Activated CD4-positive, alpha-beta T cell treated with anti-CD3 and anti-CD28 coated beads, Interleukin-2, amount 10 ng/mL, durations not matched to agents 24 days and 14 days (primary cell): ENCODE results near the gene LRIG1. TPM values are rescaled to one million over a fixed set of nuclear protein-coding genes. Genes with fewer than 3 reads are reported as not detected.

ENCODE experiments used
- DNase-seq: peaks from one replicate; pipeline ENCODE4 v3.0.0; 2022
- H3K27ac Mint-ChIP-seq: one replicate; pipeline ENCODE4 v1.8.0; 2022; ENCODE audit warnings: mild to moderate bottlenecking, mixed read lengths
- H3K27me3 Mint-ChIP-seq: one replicate; pipeline ENCODE4 v1.8.0; 2022; ENCODE audit warnings: mixed read lengths
- H3K36me3 Mint-ChIP-seq: one replicate; pipeline ENCODE4 v1.8.0; 2022; ENCODE audit warnings: low read depth, mild to moderate bottlenecking, mixed read lengths
- H3K4me1 Mint-ChIP-seq: one replicate; pipeline ENCODE4 v1.8.0; 2021; ENCODE audit warnings: mixed read lengths
- H3K4me3 Mint-ChIP-seq: one replicate; pipeline ENCODE4 v1.8.0; 2022; ENCODE audit warnings: mild to moderate bottlenecking, moderate library complexity, mixed read lengths
- H3K9me3 Mint-ChIP-seq: one replicate; pipeline ENCODE4 v1.8.0; 2021; ENCODE audit warnings: mixed read lengths
- intact Hi-C: fragments of 100-400 bp; cut with micrococcal nuclease; formaldehyde crosslinking; loops from one replicate; pipeline ENCODE4 v1.15.1; 2023
- total RNA-seq: library from RNA; stranded (reverse); gene quantifications from 2 replicates; pipeline ENCODE4 v1.2.3, GENCODE V29; 2022

LRIG1 gene
- total RNA-seq, 1 donor from 2014 or later, result 50.3 TPM

GRCh38 chr3:66361356-66361755, 139.5 kb downstream of the LRIG1 start:
- Mint-ChIP-seq H3K27ac (no peak overlapping the region), H3K4me3 (no peak overlapping the region), H3K9me3 (no peaks in the 10 kb centered on the region), H3K27me3 (no peaks in the 10 kb centered on the region), H3K4me1 (no peaks in the 10 kb centered on the region), H3K36me3 (no peaks in the 10 kb centered on the region)
- intact Hi-C loops, result no loop called here
- no peak for DNase-seq

GRCh38 chr3:66355997-66356396, 144.8 kb downstream of the LRIG1 start:
- H3K27me3 Mint-ChIP-seq, result no peaks in the 10 kb centered on the region
- no peaks in the 10 kb centered on the region for H3K9me3 Mint-ChIP-seq
- no peak for DNase-seq
- peaks cover 12% of the 10 kb centered on the region for H3K4me1 Mint-ChIP-seq
- H3K27ac Mint-ChIP-seq, result no peak overlapping the region
- intact Hi-C loops, result loop anchor here (5.0 kb wide), 1 partner anchor 79 kb away; no protein-coding TSS in a partner anchor
- no peaks in the 10 kb centered on the region for H3K36me3 Mint-ChIP-seq
- H3K4me3 Mint-ChIP-seq, result no peak overlapping the region

DNA sequence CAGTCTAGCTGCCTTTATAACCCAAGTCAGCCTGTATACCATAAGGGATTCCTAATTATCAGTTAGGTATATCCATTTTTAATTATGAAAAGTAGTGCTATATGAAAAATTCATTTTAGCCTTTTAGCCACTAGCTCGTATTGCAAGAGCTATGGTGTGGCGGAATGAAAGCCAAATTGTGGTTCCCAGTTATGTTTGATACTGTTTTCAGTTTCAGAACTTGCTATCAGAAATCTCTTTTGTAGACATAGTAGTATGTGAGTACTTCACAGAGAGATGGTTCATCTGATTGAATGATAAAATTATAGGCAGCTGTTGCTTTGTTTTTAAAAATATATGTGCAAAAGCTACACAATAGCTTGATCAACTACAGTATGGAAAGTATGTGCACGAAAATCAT, 145.4 kb downstream of the LRIG1 start:
- Mint-ChIP-seq H3K27ac (no peak overlapping the region), H3K4me1 (peaks cover 12% of the 10 kb centered on the region), H3K4me3 (no peak overlapping the region), H3K27me3 (no peaks in the 10 kb centered on the region), H3K9me3 (no peaks in the 10 kb centered on the region), H3K36me3 (no peaks in the 10 kb centered on the region)
- intact Hi-C loops, result loop anchor here (5.0 kb wide), 1 partner anchor 78 kb away; no protein-coding TSS in a partner anchor
- DNase-seq, result no peak

- H3K9me3 Mint-ChIP-seq, result no peaks in the 10 kb centered on the region
- intact Hi-C loops, result no loop called here
- H3K4me3 Mint-ChIP-seq, result no peak overlapping the region
- H3K4me1 Mint-ChIP-seq, result peaks cover 12% of the 10 kb centered on the region
- H3K36me3 Mint-ChIP-seq, result no peaks in the 10 kb centered on the region
- H3K27me3 Mint-ChIP-seq, result no peaks in the 10 kb centered on the region
- H3K27ac Mint-ChIP-seq, result no peak overlapping the region
- DNase-seq, result no peak
Observed at GRCh38 chr3:66354001-66354400, 146.8 kb downstream of the LRIG1 start.

DNA sequence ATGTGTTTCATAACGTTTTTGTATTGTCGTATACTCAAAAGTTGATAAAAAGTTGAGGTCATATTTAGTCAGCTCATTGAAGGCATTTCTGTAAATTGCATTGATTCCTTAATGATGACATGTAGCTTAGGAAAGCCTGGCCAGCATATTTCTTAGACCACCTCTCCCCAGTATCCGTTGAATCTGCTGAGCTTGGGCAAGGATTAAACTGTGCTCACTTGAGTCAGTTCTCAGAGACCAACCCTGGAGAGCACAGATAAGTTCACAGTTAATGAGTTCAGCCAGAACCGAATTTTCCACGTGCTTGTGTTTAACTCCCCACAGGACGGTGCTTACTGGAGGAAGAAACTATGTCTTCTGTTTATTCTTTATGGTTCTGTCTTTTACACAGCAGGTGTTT, 147.3 kb downstream of the LRIG1 start:
- H3K27ac Mint-ChIP-seq, result no peak overlapping the region
- no peak overlapping the region for H3K4me3 Mint-ChIP-seq
- no peaks in the 10 kb centered on the region for H3K36me3 Mint-ChIP-seq
- intact Hi-C loops, result no loop called here
- no peak for DNase-seq
- H3K4me1 Mint-ChIP-seq, result peaks cover 12% of the 10 kb centered on the region
- no peaks in the 10 kb centered on the region for H3K9me3 Mint-ChIP-seq
- H3K27me3 Mint-ChIP-seq, result no peaks in the 10 kb centered on the region

- Mint-ChIP-seq H3K4me1 (peaks cover 12% of the 10 kb centered on the region), H3K9me3 (no peaks in the 10 kb centered on the region), H3K27ac (no peak overlapping the region), H3K36me3 (peaks cover 1% of the 10 kb centered on the region), H3K27me3 (no peaks in the 10 kb centered on the region), H3K4me3 (no peak overlapping the region)
- no peak for DNase-seq
- intact Hi-C loops, result no loop called here
Observed at GRCh38 chr3:66353039-66353438, 147.8 kb downstream of the LRIG1 start.

DNA sequence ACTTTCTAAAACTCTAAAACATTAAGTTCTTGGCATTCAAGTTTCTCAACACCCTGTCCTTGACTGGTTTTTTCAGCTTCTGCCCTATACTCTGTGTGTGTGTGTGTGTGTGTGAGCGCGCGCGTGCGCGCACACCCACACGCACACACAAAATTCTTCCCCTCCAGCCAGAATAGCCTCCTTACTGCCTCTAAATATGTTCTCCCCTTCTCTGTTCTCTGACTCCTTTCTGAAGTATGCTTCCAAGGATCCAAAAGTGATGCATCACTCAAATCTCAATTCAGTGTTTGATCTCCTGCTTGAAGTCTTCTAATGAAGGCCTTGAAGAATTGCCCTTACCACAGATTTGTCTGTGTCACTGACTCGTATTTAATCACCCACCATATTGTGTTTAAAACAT, 150.2 kb downstream of the LRIG1 start:
- Mint-ChIP-seq H3K27me3 (no peaks in the 10 kb centered on the region), H3K36me3 (peaks cover 14% of the 10 kb centered on the region), H3K9me3 (no peaks in the 10 kb centered on the region), H3K4me1 (peaks cover 9% of the 10 kb centered on the region), H3K27ac (no peak overlapping the region), H3K4me3 (no peak overlapping the region)
- DNase-seq, result no peak
- intact Hi-C loops, result no loop called here

DNA sequence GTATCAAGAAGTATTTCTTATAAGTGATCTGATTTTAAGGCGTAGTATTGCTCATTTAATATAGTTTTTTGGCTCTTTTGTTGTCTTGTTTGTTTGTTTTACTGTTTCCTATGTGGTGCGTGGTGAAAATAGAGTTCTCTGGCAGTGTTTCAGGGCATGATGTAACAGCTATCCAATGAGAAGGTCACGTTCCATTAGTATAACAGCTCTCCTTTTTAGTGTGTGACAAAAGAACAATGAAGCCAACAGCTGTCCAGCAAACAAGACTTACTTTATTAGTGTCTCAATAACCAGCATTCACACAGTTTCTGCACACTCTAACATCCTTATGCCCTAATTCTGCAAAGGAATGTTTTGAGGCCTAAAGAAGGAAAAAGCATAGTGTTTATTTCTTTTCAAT, 152.1 kb downstream of the LRIG1 start:
- Mint-ChIP-seq H3K27me3 (no peaks in the 10 kb centered on the region), H3K27ac (no peak overlapping the region), H3K4me3 (no peak overlapping the region), H3K36me3 (peaks cover 14% of the 10 kb centered on the region), H3K4me1 (peaks cover 2% of the 10 kb centered on the region), H3K9me3 (no peaks in the 10 kb centered on the region)
- DNase-seq, result no peak
- intact Hi-C loops, result loop anchor here (5.0 kb wide), 1 partner anchor 46 kb away; no protein-coding TSS in a partner anchor

GRCh38 chr3:66344848-66345578, 155.8 kb downstream of the LRIG1 start:
- H3K27me3 Mint-ChIP-seq, result no peaks in the 10 kb centered on the region
- DNase-seq, result no peak
- no peaks in the 10 kb centered on the region for H3K4me1 Mint-ChIP-seq
- no peaks in the 10 kb centered on the region for H3K9me3 Mint-ChIP-seq
- peaks cover 14% of the 10 kb centered on the region for H3K36me3 Mint-ChIP-seq
- intact Hi-C loops, result loop anchor here (5.0 kb wide), 1 partner anchor 43 kb away; no protein-coding TSS in a partner anchor
- no peak overlapping the region for H3K4me3 Mint-ChIP-seq
- H3K27ac Mint-ChIP-seq, result no peak overlapping the region

GRCh38 chr3:66344391-66344811, 156.4 kb downstream of the LRIG1 start:
- H3K4me1 Mint-ChIP-seq, result no peaks in the 10 kb centered on the region
- intact Hi-C loops, result no loop called here
- H3K27me3 Mint-ChIP-seq, result no peaks in the 10 kb centered on the region
- no peak overlapping the region for H3K27ac Mint-ChIP-seq
- peaks cover 14% of the 10 kb centered on the region for H3K36me3 Mint-ChIP-seq
- H3K4me3 Mint-ChIP-seq, result no peak overlapping the region
- no peaks in the 10 kb centered on the region for H3K9me3 Mint-ChIP-seq
- no peak for DNase-seq

GRCh38 chr3:66342717-66343356, 158.0 kb downstream of the LRIG1 start:
- no peak for DNase-seq
- Mint-ChIP-seq H3K9me3 (no peaks in the 10 kb centered on the region), H3K4me1 (no peaks in the 10 kb centered on the region), H3K4me3 (no peak overlapping the region), H3K27me3 (no peaks in the 10 kb centered on the region), H3K36me3 (peaks cover 11% of the 10 kb centered on the region), H3K27ac (no peak overlapping the region)
- intact Hi-C loops, result no loop called here

GRCh38 chr3:66338927-66339326, 161.9 kb downstream of the LRIG1 start:
- Mint-ChIP-seq H3K4me3 (no peak overlapping the region), H3K9me3 (no peaks in the 10 kb centered on the region), H3K4me1 (peaks cover 3% of the 10 kb centered on the region), H3K36me3 (no peaks in the 10 kb centered on the region), H3K27ac (no peak overlapping the region), H3K27me3 (no peaks in the 10 kb centered on the region)
- intact Hi-C loops, result no loop called here
- no peak for DNase-seq

GRCh38 chr3:66336333-66336766, 164.5 kb downstream of the LRIG1 start:
- no peak overlapping the region for H3K27ac Mint-ChIP-seq
- H3K36me3 Mint-ChIP-seq, result no peaks in the 10 kb centered on the region
- H3K27me3 Mint-ChIP-seq, result no peaks in the 10 kb centered on the region
- peaks cover 4% of the 10 kb centered on the region for H3K4me1 Mint-ChIP-seq
- DNase-seq, result no peak
- H3K4me3 Mint-ChIP-seq, result no peak overlapping the region
- intact Hi-C loops, result no loop called here
- H3K9me3 Mint-ChIP-seq, result no peaks in the 10 kb centered on the region

DNA sequence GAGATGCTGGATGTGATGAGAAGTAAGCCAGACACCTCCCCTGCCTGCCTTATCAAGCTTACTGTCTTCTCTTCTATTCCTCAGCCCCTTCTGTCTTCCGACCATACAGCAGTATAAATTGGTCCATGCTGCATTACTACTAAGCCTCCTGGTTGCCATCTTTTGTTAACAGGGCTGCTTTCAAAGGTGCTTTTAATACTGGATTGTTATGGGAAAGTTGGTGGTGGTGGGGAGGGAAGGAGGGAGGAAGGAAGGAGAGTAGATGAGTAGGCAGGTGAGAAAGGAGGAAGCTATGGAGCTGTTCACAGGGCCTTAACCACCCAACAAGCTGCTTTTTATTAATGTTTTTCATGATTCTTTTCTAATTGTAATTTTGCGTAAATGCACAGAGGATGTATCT, 165.2 kb downstream of the LRIG1 start:
- Mint-ChIP-seq H3K36me3 (no peaks in the 10 kb centered on the region), H3K4me3 (no peak overlapping the region), H3K27ac (no peak overlapping the region), H3K4me1 (peaks cover 4% of the 10 kb centered on the region), H3K27me3 (no peaks in the 10 kb centered on the region), H3K9me3 (no peaks in the 10 kb centered on the region)
- intact Hi-C loops, result no loop called here
- DNase-seq, result no peak
